ENCODE measurements around the gene NUAK1.

NUAK1 gene

GRCh38 chr12:106080041-106080790, 58.5 kb downstream of the NUAK1 start:
- DNase-seq = no peak

GRCh38 chr12:106079148-106079738, 59.5 kb downstream of the NUAK1 start:
- DNase-seq = no peak

GRCh38 chr12:106078358-106079010, 60.3 kb downstream of the NUAK1 start:
- no peak for DNase-seq

- DNase-seq = no peak
Measured at GRCh38 chr12:106074706-106075392, 63.9 kb downstream of the NUAK1 start.

- no peak for DNase-seq
Measured at GRCh38 chr12:106074361-106074705, 64.4 kb downstream of the NUAK1 start.

- no peak for DNase-seq
Measured at GRCh38 chr12:106073179-106073578, 65.6 kb downstream of the NUAK1 start.

GRCh38 chr12:106072751-106073150, 66.0 kb downstream of the NUAK1 start:
- no peak for DNase-seq

- no peak for DNase-seq
Measured at GRCh38 chr12:106071686-106072085, 67.1 kb downstream of the NUAK1 start.

DNA sequence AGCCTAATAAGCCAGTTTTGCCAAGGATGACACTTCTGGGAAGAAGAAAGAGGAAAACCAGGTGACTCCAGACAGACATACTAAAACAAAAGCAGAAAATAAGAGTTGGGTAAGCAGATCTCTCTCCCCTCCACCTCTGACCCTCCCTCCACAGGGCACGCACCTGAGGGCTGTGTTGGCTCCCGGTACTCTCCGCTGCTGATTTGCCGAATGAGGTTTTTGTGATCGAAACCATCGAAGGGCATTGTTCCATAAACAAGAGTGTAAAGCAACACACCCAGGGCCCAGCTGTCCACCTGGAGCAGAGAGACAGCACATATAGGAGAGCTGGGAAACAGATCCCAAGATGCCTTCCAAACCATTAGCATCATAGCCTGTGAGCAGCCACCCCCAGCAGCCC, 68.1 kb downstream of the NUAK1 start:
- DNase-seq = no peak

GRCh38 chr12:106070147-106070546, 68.6 kb downstream of the NUAK1 start:
- DNase-seq = no peak

DNA sequence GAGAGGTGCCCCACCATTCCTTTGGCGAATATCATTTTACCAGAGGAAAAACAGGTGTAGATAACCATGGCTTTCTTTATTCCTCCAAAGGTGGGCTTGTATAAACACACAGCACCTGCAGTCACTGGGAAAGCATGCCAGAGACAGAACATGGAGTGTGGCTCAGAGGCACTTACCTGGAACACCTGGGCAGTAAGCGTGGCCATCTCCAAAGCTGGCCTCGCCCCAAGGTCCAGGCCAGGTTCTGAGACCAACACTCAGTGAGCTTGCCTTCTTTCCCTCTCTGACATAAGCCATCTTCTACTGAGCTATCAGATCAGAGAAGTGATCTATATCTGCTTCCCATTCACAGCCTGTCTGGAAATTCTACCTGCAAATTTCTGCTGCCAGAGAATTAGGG, 70.5 kb downstream of the NUAK1 start:
- no peak for DNase-seq

DNA sequence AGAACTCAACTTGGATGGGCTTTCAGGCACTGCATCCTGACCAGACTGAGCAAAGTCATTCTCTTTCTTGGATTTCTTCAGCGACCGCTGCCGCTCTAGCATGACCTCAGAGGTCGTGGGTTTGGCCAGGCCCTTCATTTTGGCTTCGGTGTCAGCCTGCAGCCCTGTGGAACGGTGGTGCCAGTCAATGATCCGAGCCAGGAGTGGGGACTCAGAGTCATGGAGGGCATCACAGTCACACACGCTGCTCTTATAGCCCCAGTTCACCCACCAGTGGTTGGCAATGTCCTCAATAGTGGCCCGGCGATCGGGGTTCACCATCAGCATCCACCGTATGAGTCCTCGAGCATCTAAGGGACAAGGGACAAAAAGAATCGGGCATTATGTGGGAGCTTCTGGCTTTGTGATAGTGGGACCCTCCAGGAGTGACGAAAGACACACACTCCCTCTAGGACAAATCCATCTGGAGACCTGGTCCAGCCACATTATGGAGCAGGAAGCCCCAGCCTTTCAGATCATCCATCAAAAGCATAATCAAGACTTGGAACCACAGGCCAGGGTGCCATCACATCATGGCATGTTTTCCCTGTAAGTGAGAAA, 71.0 kb downstream of the NUAK1 start:
- DNase-seq = no peak

DNA sequence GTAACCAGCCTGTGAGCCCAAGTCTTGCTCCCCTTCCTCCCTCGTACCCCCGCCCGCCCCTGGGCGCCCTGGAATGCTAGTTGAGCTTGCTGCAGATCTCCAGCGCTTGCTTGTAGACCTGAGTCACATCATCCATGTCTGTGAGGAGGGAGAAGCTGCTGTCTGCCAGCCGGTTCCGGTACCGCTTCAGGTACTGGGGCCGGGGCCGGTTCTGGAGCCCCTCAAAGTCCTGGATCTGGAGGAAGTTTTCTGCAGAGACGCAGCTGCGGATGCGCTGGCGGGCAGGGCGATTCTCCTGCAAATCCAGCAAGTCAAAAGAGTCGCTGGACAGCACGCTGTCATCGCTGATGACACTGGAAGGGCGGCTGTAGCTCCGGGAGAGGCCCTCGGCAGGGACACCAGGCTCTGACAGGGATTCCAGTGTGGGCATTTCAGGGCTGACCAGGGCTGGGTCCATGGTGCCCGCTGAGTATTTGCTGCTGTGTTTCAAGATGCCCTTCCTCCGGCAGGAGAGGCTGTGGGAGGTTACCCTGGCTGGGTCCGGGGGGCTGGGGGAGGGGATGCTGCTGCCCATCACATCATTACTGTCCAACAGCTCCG, 71.9 kb downstream of the NUAK1 start:
- DNase-seq = no peak

DNA sequence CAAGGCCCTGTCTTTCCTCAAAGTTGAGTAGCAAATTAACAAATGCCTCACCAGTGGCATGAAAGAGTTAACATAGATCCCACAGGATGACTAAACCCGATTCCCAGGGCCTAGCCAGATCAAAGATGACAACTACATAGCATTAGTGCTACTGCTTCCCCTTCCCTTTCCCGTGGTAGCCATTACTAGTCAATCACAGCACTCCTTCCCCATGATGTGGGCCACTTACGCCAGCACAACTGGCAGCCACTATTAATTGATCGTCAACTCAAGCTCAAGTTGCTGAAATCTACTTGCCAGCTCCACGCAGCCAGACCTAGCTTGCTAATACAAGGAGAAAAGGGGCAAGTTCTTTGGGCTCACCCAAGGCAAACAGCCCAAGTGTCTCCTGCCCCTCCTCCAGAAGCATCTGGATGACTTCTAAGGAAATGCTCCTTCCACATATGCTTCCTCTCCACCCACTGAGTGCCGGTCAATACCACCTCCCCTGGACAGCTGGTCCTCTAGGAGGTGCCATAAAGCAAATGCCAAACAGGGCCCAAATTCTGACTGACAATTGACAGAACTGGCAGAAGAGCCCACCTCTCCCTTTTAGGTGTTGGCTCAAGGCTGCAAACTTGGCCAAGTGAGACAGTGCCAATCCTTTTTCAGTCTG, 72.6 kb downstream of the NUAK1 start:
- DNase-seq = no peak

GRCh38 chr12:106065506-106065905, 73.2 kb downstream of the NUAK1 start:
- DNase-seq = no peak

DNA sequence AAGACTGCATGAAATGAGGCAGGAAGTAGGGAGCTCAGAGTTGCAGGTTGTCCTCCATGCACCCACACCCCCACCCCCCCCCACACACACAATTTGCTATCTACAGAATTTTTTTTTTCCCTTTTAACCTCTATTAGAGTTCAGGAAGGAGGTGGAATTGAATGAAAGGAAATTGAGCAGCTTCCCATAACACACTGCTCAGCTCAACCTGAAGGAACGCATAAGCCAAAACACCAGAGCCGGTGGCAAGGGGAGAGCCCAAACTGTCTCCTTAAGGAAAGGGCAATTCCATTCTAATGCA, 74.1 kb downstream of the NUAK1 start:
- DNase-seq = no peak

DNA sequence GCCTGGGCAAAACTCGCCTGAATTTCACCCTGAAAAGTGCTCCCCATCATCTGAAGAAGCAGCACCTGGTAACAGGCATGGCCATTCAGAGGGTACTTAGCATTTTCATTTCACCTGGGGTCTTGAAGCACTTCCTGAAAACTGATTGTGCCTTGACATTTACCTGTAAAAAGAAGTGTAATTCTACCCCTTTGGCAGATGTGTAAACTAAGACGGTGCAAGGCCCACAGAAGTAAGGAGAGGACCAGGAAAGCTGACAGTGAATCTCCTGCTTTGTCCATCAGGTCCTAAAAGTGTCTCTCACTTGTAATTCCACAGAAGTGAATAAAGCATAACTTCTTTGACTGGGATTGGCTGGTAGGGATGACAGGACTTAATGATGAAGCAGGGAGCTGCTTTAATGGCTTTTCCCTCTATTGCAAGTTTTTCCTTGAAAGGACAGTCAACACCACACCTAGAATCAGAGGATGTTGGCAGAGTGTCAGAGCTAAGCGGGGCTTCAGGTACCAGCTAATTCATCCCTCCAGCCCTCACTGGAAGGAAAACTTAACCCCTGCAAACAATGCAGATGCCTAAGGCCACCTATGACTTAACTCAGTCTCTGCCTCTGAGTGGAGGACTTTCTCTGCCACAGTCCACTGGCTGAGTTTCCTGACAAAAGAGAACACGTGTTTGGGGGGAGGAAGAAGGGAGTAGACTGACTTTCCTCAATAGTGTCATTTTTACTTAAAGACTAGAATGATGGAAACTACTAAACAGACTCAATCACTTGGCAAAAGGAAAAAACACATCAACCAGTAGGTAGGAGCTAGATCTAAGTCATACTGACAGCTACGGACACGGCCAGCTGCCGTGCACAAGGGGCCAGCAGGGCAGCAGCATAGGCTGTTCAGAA, 74.7 kb downstream of the NUAK1 start:
- DNase-seq = no peak

DNA sequence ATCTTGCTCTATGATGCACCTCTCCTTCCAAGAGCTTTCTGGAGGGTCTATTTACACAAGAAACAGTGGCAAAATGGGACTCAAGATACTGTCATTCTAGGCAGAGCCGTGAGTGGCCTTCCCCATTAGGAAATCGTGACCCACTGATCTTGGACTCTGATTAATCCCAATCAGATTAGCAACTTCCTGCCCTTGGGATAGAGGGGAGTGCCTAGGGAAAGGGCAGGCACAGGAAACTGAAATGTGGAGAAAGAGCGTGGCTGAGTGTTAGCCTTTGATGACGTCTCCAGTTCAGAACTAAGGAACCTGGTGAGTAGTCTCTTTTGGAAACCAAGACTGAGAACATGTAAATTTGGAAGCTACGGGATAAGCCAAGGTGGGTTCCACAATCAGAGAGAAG, 76.1 kb downstream of the NUAK1 start:
- no peak for DNase-seq

GRCh38 chr12:106058256-106059182, 80.2 kb downstream of the NUAK1 start:
- DNase-seq = no peak

DNA sequence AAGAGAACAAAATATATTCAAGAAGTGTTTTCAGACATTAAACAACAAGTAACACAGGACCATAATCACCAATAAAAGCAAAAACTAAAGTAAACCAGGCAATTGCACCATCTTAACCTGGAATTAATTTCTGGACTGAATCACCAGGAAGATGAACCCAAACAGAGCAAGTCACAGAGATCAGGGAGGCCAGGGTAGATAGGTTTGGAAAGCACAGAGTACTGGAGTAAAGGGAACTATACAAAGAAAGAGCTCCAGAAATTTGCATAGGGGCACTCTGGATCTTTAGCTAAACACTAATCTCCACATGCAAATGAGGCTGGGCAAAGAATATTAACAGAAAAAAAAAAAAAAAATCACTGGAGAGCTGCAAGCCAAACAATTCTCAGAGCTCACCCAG, 84.7 kb downstream of the NUAK1 start:
- no peak for DNase-seq
